IgD-negative memory B cell (primary cell): ENCODE results near the gene OST4. TPM values are rescaled to one million over a fixed set of nuclear protein-coding genes. Genes with fewer than 3 reads are reported as not detected.
"Not testable (repeated sequence)": the region's sequence is repeated elsewhere in the genome, so short reads cannot be mapped to it uniquely, and the experiment has no call there.

Experiments
- H3K27ac Mint-ChIP-seq, 3 donors: one replicate each; pipeline ENCODE4 v1.8.0; 2020 to 2022; ENCODE audit warnings: mild to moderate bottlenecking in 3 of 3, mixed read lengths in 3 of 3, moderate library complexity in 1 of 3
- H3K27me3 Mint-ChIP-seq: one replicate; pipeline ENCODE4 v1.8.0; 2021; ENCODE audit warnings: mixed read lengths
- H3K36me3 Mint-ChIP-seq: one replicate; pipeline ENCODE4 v1.8.0; 2020; ENCODE audit warnings: mild to moderate bottlenecking, mixed read lengths
- H3K4me1 Mint-ChIP-seq, 3 donors: one replicate each; pipeline ENCODE4 v1.8.0; 2020 to 2022; ENCODE audit warnings: mixed read lengths in 3 of 3, mild to moderate bottlenecking in 1 of 3
- H3K4me3 Mint-ChIP-seq, 4 donors: one replicate each; pipeline ENCODE4 v1.8.0; 2020 to 2022; ENCODE audit warnings: mild to moderate bottlenecking in 4 of 4, mixed read lengths in 4 of 4, moderate library complexity in 3 of 4
- H3K9me3 Mint-ChIP-seq, 3 donors: one replicate each; pipeline ENCODE4 v1.8.0; 2020 to 2021; ENCODE audit warnings: mixed read lengths in 3 of 3, mild to moderate bottlenecking in 1 of 3
- polyA plus RNA-seq: library from polyadenylated mRNA; unstranded; fragments of 300-500 nt; fragmentation: Illumina TruSeq; gene quantifications from one replicate; pipeline ENCODE4 v1.2.3, GENCODE V29; 2021

OST4 gene
- polyA plus RNA-seq, result 723 TPM

DNA sequence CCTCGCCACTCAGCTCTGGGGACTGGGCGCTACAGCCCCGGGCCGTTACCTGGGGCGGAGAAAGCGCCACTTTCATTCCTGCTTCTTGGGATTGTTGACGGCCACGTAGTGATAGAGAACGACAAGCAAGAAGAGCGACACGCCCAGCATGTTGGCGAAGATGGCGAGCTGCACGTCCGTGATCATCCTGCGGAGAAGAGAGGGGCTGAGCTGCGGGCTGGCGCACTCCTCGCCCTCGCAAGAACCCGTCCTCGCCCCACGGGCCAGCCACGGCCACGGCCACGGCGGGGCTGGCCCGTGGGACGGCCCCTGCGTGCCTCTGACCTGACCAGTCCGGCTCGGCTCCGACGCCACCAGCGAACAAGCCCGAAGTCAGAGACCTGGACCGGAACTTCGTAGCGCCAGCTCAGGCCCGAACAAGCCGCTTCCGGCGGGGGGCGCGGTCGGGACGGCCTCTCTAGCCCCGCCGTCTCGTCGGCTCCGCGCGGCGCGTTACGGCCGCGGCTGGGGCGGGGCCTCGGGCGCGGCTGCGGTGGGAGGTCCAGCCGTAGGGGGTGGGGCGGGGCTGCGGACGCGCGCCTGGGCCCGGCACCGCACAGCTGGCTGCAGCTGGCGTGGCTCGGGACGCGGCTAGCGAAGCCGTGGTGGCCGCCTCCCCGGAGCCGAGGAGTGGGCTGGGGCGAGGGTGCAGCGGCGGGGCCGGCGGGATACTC is at the start of gene OST4:
TSS of gene OST4 (minus strand) at position 378 of the 713 bp plus-strand sequence.
- H3K36me3 Mint-ChIP-seq, result peaks cover 1% of the 10 kb centered on the region
- peaks cover 29 to 47% (median 34%) of the 10 kb centered on the region in 3 donors for H3K4me1 Mint-ChIP-seq
- H3K4me3 Mint-ChIP-seq, result peak within 1 kb of the TSS; percentile 95 to 99 (median 97)
- H3K27ac Mint-ChIP-seq, result peak within 1 kb of the TSS; percentile 91 to 97 (median 94)
- H3K27me3 Mint-ChIP-seq, result no peaks in the 10 kb centered on the region
- no peaks in the 10 kb centered on the region for H3K9me3 Mint-ChIP-seq

DNA sequence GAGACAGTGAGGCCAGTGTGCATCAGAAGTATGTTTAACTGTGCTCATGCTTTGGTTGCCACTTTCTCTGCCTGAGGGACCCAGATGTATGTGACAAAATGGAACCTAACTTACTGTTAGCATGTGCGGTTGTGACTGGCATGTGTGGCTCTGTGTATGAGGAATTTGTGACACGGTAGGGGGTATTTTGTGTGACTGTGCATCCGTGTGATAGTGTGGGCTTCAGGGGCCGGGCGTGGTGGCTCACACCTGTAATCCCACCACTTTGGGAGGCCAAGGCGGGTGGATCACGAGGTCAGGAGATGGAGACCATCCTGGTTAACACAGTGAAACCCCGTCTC is 47.8 kb upstream of the OST4 start:
- peak overlapping the region; percentile 75 to 90 (median 80) for H3K4me3 Mint-ChIP-seq
- peaks cover 3 to 12% (median 11%) of the 10 kb centered on the region in 3 donors for H3K4me1 Mint-ChIP-seq
- H3K27me3 Mint-ChIP-seq, result peaks cover 20% of the 10 kb centered on the region

DNA sequence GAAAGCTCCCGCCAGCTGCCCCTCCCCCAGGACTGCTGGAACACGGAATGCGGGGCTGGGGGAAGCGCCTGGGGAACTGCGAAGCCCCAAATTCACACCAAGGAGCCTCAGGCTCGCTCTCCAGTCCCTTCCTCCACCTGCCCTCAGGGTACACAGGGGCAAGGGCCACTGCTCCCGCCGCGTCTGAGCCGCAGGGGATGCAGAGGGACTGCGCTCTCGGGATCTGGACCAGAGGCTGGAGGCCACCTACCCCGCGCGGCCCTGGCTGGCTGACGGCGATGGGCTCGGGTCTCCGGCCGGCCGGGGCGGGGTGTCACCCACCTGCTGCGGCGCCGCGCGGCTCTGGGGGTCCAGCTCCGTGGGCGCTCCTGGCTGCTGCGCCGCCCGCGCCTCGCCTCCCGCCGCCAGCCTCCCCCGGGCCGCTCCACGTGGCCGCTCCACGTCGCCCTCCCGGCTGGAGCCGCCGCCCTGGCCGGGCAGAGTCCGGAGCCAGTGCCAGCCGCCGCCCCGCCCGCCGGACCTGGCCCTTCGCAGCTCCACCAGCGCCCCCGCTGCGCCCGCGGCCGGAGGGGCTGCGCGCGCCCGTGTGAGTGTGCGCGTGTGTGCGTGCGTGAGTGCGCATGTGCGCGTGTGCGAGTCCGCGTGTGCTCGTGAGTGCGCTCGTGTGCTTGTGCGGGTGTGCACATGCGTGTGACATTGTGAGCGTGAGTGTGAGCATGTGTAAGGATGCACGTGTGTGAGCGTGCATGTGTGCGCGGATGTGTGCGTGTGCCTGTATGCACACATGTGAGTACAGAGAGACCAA is 47.3 kb upstream of the OST4 start, which contains the start of gene CGREF1:
TSS of gene CGREF1 (minus strand) at position 604 of the 805 bp plus-strand sequence. CDS start 14,762 bp downstream, outside the sequence.
- H3K27ac Mint-ChIP-seq, result peak within 1 kb of the TSS in 1 of 3 donors; percentile 84
- H3K9me3 Mint-ChIP-seq, result no peaks in the 10 kb centered on the region
- H3K4me3 Mint-ChIP-seq, result peak within 1 kb of the TSS; percentile 75 to 90 (median 80)
- no peaks in the 10 kb centered on the region for H3K36me3 Mint-ChIP-seq
- peaks cover 3 to 12% (median 11%) of the 10 kb centered on the region in 3 donors for H3K4me1 Mint-ChIP-seq
- H3K27me3 Mint-ChIP-seq, result peaks cover 20% of the 10 kb centered on the region

More for the DNA sequence above, 47.8 kb upstream of the OST4 start:
- H3K27ac Mint-ChIP-seq, result peak overlapping the region in 1 of 3 donors; percentile 84
- not testable (repeated sequence) for H3K9me3 Mint-ChIP-seq, H3K36me3 Mint-ChIP-seq

DNA sequence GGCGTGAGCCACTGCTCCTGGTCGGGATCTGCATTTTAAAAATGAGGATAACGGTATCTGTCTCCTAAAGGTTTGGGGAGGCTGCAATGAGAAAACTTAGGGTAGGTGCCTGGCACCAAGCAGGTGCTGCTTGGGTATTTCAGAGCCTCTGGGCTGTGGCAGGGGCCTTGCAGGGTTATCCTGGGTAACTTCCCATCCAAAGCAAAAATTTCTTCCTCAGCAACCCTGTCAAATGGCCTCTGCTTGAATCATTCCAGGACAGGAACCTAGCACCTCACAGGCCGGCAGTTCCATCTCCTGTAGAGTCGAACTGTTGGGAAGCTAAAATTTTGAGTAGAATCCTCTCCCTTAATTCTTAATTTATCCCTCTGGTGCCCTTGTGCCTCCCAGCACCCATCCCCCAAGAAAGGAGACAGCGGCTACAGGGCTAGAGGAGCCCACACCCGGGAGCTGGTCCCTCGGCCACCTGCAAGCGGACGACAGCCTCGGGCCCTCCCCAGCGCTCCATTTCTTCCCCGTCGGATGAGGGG is 46.6 kb upstream of the OST4 start:
- H3K36me3 Mint-ChIP-seq, result no peaks in the 10 kb centered on the region

DNA sequence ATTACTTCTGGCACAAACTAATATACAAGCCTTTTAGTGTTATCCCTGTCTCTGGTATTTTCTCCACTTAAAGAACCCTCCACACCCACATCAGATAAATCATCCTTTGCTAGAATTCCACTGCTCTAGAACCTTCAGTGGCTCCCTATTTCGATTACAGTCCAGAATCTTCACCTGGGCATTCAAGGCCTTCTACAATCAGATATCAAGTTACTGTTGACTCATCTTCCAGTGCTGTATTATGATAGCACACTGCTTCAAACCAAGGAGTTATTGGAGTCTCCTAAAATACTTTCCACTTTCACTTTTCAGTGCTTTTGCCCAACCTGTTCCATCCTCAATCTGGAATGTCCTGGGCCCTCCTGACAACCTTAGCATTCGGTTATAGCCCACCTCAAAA is 44.1 kb upstream of the OST4 start:
- H3K27me3 Mint-ChIP-seq, result peaks cover 20% of the 10 kb centered on the region
- H3K9me3 Mint-ChIP-seq, result no peaks in the 10 kb centered on the region
- no peaks in the 10 kb centered on the region for H3K36me3 Mint-ChIP-seq
- no peak overlapping the region for H3K4me3 Mint-ChIP-seq
- H3K4me1 Mint-ChIP-seq, result peaks cover 0 to 7% (median 5%) of the 10 kb centered on the region in 3 donors
- H3K27ac Mint-ChIP-seq, result no peak overlapping the region

More for the DNA sequence above, 46.6 kb upstream of the OST4 start:
- no peak overlapping the region for H3K27ac Mint-ChIP-seq
- peak overlapping the region in 3 of 4 donors; percentile 36 to 60 (median 39) for H3K4me3 Mint-ChIP-seq
- H3K4me1 Mint-ChIP-seq, result peaks cover 2 to 9% (median 7%) of the 10 kb centered on the region in 3 donors
- peaks cover 20% of the 10 kb centered on the region for H3K27me3 Mint-ChIP-seq
- no peaks in the 10 kb centered on the region for H3K9me3 Mint-ChIP-seq

DNA sequence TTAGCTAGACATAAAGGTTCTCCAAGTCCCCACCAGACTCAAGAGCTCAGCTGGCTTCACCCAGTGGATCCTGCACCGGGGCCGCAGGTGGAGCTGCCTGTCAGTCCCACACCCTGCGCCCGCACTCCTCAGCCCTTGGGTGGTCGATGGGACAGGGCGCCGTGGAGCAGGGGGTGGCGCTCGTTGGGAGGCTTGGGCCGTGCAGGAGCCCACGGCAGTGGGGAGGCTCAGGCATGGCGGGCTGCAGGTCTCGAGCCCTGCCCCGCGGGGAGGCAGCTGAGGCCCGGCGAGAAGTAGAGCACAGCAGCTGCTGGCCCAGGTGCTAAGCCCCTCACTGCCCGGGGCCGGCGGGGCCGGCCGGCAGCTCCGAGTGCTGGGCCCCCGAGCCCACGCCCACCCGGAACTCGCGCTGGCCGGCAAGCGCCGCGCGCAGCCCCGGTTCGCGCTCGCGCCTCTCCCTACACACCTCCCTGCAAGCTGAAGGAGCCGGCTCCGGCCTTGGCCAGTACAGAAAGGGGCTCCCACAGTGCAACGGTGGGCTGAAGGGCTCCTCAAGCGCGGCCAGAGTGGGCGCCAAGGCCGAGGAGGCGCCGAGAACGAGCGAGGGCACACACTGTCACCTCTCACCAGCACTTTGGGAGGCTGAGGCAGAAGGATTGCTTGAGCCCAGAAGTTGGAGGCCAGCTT is 40.1 kb upstream of the OST4 start:
- H3K36me3 Mint-ChIP-seq, H3K4me1 Mint-ChIP-seq, H3K27ac Mint-ChIP-seq, H3K4me3 Mint-ChIP-seq, H3K27me3 Mint-ChIP-seq, H3K9me3 Mint-ChIP-seq: not testable (repeated sequence)

DNA sequence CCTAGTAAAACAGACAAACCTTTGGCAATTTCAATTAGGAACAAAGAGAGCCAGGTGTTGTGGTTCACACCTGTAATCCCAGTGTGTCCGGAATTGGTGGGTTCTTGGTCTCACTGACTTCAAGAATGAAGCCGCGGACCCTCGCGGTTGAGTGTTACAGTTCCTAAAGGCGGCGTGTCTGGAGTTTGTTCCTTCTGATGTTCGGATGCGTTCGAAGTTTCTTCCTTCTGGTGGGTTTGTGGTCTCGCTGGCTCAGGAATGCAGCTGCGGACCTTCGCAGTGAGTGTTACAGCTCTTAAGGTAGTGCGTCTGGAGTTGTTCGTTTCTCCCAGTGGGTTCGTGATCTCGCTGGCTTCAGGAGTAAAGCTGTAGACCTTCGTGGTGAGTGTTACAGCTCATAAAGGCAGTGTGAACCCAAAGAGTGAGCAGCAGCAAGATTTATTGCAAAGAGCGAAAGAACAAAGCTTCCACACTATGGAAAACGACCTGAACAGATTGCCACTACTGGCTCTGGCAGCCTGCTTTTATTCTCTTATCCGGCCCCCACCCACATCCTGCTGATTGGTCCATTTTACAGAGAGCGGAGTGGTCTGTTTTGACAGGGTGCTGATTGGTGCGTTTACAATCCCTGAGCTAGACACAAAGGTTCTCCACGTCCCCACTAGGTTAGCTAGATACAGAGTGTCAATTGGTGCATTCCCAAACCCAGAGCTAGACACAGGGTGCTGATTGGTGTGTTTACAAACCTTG is 39.3 kb upstream of the OST4 start:
- H3K27ac Mint-ChIP-seq, H3K4me3 Mint-ChIP-seq: not testable (repeated sequence)

DNA sequence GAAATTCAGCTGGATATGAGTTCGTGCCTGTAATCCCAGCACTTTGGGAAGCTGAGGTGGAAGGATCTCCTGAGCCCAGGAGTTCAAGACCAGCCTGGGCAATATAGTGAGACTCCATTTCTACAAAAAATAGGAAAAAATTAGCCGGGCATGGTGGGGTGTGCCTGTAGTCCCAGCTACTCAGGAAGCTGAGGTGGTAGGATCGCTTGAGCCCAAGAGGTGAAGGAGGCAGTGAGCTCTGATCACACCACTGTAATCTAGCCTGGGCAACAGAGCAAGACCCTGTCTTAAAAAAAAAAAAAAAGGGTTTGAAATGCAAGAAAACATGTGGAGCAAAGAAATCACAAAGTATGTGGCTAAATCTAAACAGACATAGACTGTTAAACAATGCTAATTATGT is 37.6 kb upstream of the OST4 start:
- Mint-ChIP-seq H3K36me3 (no peaks in the 10 kb centered on the region), H3K4me1 (no peaks in the 10 kb centered on the region), H3K9me3 (no peaks in the 10 kb centered on the region), H3K27me3 (peaks cover 1% of the 10 kb centered on the region), H3K4me3 (no peak overlapping the region), H3K27ac (no peak overlapping the region)

More for the DNA sequence above, 39.3 kb upstream of the OST4 start:
- not testable (repeated sequence) for H3K4me1 Mint-ChIP-seq, H3K36me3 Mint-ChIP-seq, H3K9me3 Mint-ChIP-seq, H3K27me3 Mint-ChIP-seq

DNA sequence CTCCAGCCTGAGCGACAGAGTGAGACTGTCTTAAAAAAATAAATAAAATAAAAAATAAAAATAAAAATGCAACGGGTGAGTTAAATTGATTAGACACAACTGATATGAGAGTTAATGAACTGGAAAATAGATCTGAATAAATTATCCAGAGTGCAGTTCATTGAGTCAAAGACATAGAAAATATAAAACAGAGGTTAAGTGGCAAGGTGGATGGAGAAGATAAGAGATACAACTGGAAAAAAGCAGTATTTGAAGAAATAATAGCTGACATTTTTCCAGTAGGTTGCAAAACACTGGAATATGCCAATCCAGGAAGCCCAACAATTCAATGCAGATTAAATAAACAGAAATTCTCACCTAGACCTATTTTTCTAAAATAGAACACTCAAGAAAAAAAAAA is 36.8 kb upstream of the OST4 start:
- Mint-ChIP-seq H3K36me3 (no peaks in the 10 kb centered on the region), H3K27me3 (peaks cover 1% of the 10 kb centered on the region), H3K27ac (no peak overlapping the region)

DNA sequence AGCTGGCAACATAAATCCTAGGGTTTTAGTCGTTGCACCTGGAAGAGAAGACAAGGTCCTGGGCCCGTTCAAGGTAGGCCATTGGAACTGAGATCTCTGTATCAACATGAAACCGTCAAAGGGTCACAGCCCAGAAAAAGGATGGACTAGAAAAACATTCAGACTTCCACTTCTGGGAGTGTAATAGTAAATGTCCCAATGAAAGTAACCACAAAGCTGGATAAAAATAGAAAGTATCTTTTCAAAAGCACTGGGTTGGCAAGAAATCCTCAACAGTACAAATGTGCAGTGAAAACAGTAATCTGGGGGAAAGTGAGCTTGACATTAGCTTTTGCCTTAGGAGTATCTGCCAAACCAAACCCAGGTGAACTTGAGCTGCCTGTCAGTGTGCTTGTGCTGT is 34.5 kb upstream of the OST4 start:
- no peak overlapping the region for H3K27ac Mint-ChIP-seq
- no peaks in the 10 kb centered on the region for H3K36me3 Mint-ChIP-seq
- no peaks in the 10 kb centered on the region for H3K9me3 Mint-ChIP-seq
- no peak overlapping the region for H3K4me3 Mint-ChIP-seq
- H3K27me3 Mint-ChIP-seq, result peaks cover 1% of the 10 kb centered on the region
- no peaks in the 10 kb centered on the region for H3K4me1 Mint-ChIP-seq

More for the DNA sequence above, 36.8 kb upstream of the OST4 start:
- Mint-ChIP-seq H3K4me1 (no peaks in the 10 kb centered on the region), H3K9me3 (no peaks in the 10 kb centered on the region), H3K4me3 (no peak overlapping the region)

DNA sequence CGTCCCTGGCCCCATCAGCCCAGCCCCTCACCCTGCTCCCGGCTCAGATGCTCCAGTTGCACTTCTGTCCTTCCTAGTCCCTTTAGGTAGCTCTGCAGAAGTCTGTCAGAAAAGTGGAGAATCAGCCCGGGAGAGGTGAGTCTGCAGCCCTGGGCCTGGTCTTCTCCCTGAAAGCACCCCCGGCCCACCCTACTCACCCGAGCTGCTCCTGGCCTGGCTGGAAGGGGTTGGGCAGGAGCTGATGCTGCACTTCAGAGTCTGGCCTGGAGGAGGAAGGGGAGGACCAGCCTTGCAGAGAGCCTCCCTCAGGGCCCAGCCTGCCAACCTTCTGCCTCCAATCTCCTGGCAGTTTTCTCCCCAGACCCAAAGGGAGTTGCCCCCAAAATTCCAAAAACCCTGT is 30.9 kb upstream of the OST4 start:
- Mint-ChIP-seq H3K27ac (no peak overlapping the region), H3K9me3 (no peaks in the 10 kb centered on the region), H3K36me3 (no peaks in the 10 kb centered on the region), H3K4me3 (no peak overlapping the region), H3K27me3 (peaks cover 1% of the 10 kb centered on the region), H3K4me1 (peaks cover 0 to 1% (median 0%) of the 10 kb centered on the region in 3 donors)

DNA sequence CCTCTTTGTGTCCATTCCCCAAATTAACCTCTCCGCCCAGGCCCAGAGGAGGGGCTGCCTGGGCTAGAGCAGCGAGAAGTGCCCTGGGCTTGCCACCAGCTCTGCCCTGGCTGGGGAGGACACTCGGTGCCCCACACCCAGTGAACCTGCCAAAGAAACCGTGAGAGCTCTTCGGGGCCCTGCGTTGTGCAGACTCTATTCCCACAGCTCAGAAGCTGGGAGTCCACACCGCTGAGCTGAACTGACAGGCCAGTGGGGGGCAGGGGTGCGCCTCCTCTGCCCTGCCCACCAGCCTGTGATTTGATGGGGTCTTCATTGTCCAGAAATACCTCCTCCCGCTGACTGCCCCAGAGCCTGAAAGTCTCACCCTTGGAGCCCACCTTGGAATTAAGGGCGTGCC is 28.6 kb upstream of the OST4 start:
- Mint-ChIP-seq H3K36me3 (no peaks in the 10 kb centered on the region), H3K27ac (no peak overlapping the region), H3K4me3 (no peak overlapping the region), H3K9me3 (no peaks in the 10 kb centered on the region), H3K27me3 (no peaks in the 10 kb centered on the region), H3K4me1 (peaks cover 0 to 12% (median 6%) of the 10 kb centered on the region in 3 donors)

DNA sequence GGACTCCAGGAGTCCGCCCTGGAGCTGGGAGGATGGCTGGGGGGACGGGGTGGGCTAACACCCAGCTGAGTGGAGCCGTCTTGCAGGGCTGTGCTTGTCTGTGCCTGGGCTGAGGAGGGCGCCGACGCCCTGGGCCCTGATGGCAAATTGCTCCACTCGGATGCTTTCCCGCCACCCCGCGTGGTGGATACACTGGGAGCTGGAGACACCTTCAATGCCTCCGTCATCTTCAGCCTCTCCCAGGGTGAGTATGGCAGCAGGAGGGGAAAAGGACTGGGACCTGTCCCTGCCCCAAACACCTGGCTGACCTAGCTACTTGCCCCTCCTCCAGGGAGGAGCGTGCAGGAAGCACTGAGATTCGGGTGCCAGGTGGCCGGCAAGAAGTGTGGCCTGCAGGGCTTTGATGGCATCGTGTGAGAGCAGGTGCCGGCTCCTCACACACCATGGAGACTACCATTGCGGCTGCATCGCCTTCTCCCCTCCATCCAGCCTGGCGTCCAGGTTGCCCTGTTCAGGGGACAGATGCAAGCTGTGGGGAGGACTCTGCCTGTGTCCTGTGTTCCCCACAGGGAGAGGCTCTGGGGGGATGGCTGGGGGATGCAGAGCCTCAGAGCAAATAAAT is 28.0 kb upstream of the OST4 start:
- no peaks in the 10 kb centered on the region for H3K27me3 Mint-ChIP-seq
- H3K27ac Mint-ChIP-seq, result no peak overlapping the region
- peaks cover 0 to 12% (median 6%) of the 10 kb centered on the region in 3 donors for H3K4me1 Mint-ChIP-seq
- H3K36me3 Mint-ChIP-seq, result no peaks in the 10 kb centered on the region
- no peak overlapping the region for H3K4me3 Mint-ChIP-seq
- H3K9me3 Mint-ChIP-seq, result no peaks in the 10 kb centered on the region

DNA sequence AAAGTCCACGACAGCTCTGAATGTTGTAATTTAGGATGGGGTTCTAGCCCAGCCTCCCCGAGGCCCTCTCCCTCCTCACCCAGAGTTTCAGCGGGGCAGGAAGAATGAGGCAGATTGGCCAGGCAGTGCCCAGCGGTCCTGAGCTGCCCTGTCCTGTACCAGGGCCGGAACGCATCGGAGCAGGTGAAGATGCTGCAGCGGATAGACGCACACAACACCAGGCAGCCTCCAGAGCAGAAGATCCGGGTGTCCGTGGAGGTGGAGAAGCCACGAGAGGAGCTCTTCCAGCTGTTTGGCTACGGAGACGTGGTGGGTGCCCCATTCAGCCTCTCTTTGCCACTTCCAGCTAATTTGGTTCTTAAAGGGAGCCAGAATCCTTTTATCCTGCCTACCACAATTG is 25.9 kb upstream of the OST4 start:
- Mint-ChIP-seq H3K27me3 (no peaks in the 10 kb centered on the region), H3K27ac (no peak overlapping the region), H3K9me3 (no peaks in the 10 kb centered on the region), H3K4me1 (peaks cover 0 to 12% (median 6%) of the 10 kb centered on the region in 3 donors), H3K36me3 (no peaks in the 10 kb centered on the region), H3K4me3 (peak overlapping the region in 1 of 4 donors; percentile 65)
